ENCODE measurements around the gene COPG2. TPM values are rescaled to one million over a fixed set of nuclear protein-coding genes. Genes with fewer than 3 reads are reported as not detected.
"Not testable (repeated sequence)": the region's sequence is repeated elsewhere in the genome, so short reads cannot be mapped to it uniquely, and the experiment has no call there.

The COPG2 gene
- polyA plus RNA-seq, 3 donors, result 66.9 to 75.2 (median 67.6) TPM

DNA sequence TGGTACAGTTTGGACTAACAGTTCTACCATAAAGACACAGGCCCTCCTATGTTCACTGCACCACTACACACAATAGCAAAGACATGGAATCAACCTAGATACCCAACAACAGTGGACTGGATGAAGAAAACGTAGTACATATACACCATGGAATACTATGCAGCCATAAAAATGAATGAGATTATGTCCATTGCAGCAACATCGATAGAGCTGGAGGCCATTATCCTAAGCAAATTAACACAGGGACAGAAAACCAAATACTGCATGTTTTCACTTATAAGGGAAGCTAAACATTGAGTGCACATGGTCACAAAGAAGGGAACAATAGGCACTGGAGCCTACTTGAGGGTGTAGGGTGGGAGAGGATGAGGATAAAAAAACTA is 101.7 kb downstream of the COPG2 start:
- no peak for DNase-seq (ENCODE audit: low read depth in 3 of 3, low spot score in 2 of 3)

DNA sequence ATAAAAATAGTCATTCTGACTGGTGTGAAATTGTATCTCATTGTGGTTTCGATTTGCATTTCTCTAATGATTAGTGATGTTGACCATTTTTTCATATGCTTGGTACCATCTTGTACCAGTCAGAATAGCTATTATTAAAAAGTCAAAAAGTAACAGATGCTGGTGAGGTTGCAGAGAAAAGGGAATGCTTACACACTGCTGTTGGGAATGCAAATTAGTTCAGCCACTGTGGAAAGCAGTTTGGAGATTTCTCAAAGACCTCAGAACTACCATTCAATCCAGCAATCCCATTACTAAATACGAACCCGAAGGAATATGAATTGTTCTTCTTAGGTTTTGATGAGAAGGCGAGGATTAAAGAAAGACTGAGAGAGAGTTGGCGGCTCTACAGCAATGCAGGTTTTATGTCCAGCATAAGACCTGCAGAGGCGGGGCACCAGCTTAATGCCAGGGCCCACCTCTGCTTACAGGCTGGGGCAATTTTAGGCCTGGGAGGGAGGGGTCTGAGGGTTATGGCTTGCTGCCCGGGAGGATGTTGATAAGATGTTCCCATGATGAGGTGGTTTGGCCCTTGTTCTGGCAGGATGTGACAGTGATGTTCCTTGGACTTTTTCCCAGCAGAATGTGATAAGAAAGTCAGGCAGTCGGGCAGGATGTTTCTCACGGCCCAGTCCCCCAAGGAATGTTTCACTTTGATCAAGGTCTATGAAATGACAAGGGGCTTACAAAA is 102.2 kb downstream of the COPG2 start:
- no peak for DNase-seq (ENCODE audit: low read depth in 3 of 3, low spot score in 2 of 3)

DNA sequence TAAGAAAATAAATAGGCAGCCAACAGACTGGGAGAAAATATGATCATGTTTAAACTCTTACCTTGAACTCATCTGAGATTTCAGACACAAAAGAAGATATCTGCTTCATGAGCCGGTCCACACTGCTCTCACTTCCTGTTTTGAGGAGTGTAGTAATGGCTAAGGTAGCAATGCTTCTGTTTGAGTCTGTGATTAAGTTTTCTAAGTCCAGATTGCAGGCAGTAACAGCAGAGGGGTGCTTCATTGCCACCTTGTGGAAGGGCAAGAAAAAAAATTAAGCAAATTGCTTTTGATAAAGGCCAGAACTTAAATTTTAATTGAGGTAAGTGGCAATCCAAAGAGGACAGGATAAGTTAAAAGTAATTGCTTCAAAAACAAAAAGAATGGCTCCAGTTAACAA is 107.6 kb downstream of the COPG2 start:
- no peak for DNase-seq (ENCODE audit: low read depth in 3 of 3, low spot score in 2 of 3)

DNA sequence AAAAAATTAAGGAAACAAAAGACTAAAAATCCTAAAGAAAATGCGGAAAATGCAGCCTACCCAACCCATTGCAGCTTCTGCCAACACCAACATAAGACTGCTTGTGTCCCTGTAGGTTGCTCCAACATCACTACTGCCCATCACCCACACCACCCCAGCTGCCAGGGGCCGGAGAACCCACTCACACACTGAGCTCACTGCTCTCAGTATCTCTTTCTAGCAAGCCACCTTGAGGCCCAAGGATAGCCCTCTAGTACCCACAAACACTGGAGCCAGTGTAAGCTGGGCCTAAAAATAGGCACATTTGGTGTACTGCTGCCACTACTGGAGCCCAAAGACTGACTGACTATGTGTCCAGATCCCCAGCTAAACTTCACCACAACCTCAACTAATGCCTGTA is 109.4 kb downstream of the COPG2 start:
- no peak for DNase-seq (ENCODE audit: low read depth in 3 of 3, low spot score in 2 of 3)

DNA sequence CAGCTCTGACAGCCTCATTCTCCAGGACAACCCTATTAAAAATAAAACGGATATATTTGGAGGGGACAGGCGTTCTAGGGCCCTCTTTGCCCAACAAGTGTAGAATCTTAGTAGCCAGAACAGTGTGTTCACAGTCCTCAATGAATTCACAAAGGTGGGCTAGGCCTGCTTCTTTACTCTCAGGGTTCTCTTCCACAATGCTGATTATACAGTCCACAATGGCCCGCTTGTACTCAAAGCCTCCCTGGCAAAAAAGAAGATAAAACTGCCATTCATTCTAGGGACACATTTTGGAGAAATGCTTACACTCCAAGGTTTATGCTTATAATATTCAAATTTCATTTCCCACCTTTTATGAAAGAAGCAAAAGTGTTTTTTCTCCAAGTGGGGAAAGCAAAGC is 114.1 kb downstream of the COPG2 start:
- DNase-seq (ENCODE audit: low read depth in 3 of 3, low spot score in 2 of 3), result no peak

DNA sequence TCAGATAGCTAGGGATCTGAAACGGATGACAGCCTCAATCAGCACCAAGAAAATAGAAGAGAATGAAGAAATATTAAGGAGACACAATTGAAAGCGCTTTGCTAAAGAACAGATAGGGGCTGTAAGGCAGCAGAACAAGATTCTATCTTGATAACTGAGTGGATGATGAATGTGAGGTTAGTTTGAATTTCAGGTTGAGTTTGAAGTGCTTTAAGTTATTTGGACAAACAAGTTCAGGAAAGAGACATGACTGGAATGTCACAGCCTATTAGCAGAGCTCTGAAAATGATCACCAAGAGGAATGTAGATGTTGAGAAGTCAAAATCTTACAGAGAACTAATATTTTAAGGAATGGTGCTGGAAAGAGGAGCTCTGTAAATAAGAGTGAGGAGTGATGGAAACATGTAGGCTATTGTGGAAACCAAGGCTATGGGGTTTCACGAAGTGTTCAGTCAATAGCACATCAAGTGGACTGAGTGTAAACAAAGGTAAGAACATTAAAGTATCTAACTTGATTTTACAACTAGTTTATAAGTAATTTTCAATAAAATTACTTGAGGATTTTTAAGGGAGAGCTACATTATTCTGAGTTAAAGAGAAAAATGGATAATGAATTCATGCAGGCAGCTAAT is 115.0 kb downstream of the COPG2 start:
- no peak for DNase-seq (ENCODE audit: low read depth in 3 of 3, low spot score in 2 of 3)

DNA sequence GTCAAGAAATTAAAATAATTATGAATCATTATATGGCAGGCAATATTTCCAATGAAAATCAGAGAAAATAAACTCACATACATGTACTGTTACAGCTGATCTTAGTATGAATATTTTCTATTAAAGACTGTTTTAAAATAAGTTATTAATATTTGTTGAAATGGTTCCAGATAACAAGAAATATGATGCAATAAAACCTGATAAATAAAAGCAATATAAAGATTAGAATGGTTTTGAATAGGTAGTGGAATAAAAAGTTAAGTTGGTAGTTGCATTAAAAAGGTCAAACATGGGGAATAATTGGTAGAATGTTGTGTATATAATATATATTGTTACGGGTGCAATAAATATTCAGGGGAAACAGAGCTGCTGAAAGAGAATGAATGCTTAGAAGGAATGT is 124.2 kb downstream of the COPG2 start:
- no peak for DNase-seq (ENCODE audit: low read depth in 3 of 3, low spot score in 2 of 3)

DNA sequence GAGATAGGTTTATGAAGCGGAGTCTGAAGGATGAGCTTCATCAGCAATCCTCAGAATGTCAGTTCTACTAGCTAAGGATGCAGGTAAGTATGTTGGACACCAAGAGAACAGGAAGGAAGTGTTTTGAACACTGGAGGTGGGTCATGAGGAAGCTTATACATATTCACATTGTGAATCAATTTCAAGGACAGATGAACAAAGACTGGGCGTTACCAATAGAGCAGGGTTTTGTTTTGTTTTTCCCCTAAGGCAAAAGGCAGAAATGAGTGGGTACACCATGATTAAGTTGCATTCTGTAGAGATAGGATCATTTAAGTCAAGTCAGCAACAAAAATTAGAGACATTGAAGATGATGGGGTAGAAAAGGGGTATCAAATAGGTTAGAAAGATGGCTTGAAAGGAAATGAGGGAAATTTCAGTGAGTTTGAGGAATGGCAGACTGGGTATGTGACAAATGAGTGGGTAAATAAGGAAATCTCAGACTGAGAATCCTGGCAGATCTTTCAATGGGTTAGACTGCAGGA is 125.0 kb downstream of the COPG2 start:
- no peak for DNase-seq (ENCODE audit: low read depth in 3 of 3, low spot score in 2 of 3)

DNA sequence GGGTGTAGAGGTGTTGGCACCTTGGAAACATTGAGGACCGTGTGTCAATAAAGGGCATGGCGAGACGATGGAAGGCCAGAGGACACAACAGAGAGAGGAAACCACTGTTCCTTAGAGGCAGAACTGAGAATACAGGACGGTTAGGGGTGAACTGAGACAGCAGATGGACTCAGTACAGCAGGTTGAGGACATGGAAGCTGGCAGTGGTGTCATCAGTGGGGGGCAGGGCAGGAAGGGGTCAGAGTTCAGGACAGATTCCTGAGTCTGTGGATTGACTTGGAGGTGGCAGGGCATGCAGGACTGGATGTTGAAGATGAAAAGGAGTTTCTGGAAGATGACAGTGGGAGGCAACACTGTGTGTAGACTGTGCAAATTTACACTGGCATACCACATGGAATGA is 126.3 kb downstream of the COPG2 start:
- DNase-seq (ENCODE audit: low read depth in 3 of 3, low spot score in 2 of 3), result not testable (repeated sequence)

DNA sequence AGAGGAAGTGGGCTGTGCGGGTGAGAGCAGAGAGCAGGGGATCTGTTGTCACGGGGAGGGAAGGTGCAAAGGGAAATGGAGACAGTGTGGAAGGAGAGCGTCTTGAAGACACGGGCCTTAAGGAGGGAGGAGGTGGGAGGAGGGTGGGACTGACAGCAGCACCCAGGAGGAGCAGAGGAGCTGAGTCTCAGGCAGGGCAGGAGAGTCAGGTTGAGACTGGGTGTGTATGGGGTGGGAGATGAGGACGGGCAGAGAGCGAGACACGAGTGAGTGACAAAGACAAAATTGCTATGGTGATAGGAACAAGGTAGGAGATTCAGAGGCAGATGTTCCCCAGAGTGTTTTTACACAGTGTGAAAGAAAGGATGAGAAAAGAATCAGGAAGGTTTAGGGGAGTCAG is 127.3 kb downstream of the COPG2 start:
- not testable (repeated sequence) for DNase-seq (ENCODE audit: low read depth in 3 of 3, low spot score in 2 of 3)

DNA sequence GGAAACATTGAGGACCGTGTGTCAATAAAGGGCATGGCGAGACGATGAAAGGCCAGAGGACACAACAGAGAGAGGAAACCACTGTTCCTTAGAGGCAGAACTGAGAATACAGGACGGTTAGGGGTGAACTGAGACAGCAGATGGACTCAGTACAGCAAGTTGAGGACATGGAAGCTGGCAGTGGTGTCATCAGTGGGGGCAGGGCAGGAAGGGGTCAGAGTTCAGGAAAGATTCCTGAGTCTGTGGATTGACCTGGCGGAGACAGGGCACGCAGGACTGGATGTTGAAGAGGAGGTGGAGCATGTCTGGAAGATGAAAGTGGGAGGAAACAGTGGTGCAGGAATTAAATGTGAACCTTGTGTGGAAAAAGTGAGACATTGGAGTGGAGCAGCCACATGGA is 130.7 kb downstream of the COPG2 start:
- DNase-seq (ENCODE audit: low read depth in 3 of 3, low spot score in 2 of 3), result not testable (repeated sequence)

DNA sequence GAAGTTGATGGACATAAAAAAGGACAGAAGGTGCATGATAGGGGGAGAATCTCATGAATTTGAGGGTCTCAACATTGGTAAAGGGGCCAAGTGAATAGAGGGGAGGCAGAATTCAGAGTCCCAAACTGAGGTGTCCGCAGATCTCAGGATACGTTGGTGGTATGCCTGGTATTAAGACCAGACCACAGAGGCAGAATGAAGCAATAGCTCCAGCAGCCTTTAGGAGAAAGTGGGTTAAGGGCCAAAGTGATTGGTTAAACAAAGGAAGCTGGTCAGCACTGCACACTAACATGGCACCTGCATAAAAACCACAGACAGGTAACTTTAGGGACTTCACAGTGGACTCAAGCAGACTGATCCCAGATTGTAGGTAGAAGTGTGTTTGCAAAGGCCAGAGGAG is 139.1 kb downstream of the COPG2 start:
- DNase-seq (ENCODE audit: low read depth in 3 of 3, low spot score in 2 of 3), result no peak

DNA sequence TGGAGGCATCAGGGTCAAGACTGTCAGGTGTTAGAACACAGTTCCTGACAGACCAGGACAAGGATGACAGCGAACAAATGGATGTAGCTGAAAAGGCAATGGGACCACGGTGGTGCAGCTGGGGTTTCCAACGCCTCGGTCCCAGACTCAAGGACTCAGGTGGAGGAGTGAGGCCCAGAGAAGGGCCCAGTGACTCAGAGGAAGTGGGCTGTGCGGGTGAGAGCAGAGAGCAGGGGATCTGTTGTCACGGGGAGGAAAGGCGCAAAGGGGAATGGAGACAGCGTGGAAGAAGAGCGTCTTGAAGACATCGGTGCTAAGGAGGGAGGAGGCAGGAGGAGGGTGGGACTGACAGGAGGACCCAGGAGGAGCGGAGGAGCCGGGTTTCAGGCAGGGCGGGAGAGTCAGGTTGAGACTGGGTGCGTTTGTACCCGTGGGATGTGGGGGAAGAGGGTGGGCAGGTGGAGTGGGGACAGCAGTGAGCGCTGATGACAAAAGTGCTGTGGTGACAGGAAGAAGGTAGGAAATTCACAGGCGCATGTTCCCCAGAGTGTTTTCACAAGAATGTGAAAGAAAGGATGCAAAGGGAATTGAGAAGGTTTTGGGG is 140.7 kb downstream of the COPG2 start:
- DNase-seq (ENCODE audit: low read depth in 3 of 3, low spot score in 2 of 3), result not testable (repeated sequence)

DNA sequence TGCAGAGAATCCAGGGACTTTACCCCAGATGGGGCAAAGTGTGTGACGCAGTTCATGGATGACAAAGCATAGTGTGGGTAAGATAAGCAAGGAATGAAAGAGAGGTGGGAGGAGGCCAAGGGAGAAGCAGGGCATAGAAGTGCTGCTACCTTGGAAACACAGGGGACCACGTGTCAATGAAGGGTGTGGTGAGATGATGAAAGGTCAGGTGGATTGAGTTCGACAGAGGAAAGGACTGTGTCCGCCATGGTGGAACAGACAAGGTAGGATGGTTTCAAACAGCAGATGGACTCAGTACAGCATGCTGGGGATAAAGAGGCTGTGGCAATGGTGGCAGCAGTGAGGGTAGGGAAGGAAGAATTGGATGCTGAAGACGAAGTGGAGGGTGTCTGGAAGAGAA is 143.9 kb downstream of the COPG2 start:
- DNase-seq (ENCODE audit: low read depth in 3 of 3, low spot score in 2 of 3), result no peak

DNA sequence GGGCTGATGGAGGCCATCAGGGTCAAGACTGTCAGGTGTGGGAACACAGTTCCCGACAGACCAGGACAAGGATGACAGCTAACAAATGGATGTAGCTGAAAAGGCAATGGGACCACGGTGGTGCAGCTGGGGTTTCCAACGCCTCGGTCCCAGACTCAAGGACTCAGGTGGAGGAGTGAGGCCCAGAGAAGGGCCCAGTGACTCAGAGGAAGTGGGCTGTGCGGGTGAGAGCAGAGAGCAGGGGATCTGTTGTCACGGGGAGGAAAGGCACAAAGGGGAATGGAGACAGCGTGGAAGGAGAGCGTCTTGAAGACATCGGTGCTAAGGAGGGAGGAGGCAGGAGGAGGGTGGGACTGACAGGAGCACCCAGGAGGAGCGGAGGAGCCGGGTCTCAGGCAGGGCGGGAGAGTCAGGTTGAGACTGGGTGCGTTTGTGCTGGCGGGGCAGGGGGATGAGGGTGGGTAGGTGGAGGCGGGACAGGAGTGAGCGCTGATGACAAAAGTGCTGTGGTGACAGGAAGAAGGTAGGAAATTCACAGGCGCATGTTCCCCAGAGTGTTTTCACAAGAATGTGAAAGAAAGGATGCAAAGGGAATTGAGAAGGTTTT is 144.9 kb downstream of the COPG2 start:
- not testable (repeated sequence) for DNase-seq (ENCODE audit: low read depth in 3 of 3, low spot score in 2 of 3)

DNA sequence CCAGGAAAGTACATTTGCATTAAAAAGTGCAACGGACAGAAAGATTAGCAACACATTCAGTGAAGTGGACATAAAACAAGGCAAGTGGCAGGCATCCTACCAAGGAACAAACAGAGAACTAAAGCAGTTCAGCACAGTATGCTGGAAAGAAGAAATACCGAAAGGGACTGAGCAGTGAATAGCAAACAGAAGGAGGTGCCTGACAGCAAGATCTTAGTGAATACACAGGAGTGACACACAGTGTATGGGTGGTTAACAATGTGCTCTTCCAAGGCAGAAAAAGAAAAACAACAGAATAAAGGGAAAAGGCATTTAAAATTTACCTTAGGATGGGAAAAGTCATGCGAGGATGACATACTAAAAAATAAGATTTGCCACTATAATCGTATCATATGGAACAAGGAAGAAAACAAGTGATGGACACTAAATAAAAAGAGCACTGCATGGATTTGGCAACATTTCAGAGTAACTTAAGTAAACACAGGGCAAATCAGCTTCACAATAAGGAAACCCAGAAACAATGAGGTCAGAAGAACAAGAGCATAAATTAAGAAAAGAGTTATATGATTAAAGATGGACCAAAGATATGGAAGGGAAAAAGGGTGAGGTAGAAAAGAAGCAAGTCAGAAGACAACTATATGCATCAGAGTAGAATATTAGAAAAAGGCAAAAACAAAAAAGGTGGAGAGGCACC is 147.1 kb downstream of the COPG2 start:
- DNase-seq (ENCODE audit: low read depth in 3 of 3, low spot score in 2 of 3), result no peak

DNA sequence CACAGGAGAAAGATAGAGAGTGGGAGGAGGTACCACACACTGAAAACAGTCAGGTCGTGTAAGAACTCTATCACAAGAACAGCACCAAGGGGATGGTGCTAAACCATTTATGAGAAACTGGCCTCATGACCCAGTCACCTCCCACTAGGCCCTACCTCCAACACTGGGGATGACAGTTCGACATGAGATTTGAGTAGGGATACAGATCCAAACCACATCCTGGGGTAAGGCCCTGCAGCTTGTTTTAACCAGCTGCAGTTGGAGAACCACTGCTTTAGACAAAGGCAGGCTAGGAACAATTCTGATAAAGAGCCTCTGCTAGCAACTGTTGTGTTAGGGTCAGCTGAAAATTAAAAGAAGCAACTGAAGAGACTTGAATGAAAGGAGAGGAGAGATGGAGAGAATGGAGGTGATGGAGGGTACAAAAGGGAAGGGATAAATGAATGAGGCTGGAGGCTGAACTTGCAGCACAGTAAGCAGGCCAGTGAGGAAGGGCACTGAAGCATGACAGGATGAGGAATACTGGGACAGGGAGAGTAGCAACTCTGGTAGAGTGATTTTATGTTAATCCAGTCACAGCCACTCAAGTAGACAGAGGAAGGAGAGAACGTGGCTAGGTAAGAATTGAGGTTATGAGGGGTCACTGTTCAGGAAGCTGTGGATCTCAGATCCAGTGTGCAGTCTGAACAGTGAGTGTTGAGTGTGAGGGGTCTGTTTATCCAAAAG is 153.1 kb downstream of the COPG2 start:
- DNase-seq (ENCODE audit: low read depth in 3 of 3, low spot score in 2 of 3), result no peak

DNA sequence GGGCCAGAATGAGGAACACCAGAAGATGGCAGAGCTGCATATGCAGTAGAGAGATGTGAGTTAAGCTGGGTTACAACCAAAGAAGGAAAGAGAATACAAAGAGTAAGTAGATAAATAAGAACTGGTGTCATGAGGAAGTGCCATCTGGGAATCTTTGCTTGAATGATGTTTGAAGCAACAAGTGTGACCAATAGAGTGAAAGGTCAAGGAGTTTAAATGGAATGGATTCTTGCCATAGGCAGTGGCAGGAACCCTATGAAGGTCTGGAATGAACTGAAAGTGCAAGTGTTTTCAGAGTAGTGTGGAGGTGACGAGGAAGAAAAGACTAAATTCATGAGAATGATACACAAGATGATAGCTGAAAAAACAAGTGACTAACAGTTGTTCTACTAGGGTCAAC is 155.1 kb downstream of the COPG2 start:
- DNase-seq (ENCODE audit: low read depth in 3 of 3, low spot score in 2 of 3), result no peak

DNA sequence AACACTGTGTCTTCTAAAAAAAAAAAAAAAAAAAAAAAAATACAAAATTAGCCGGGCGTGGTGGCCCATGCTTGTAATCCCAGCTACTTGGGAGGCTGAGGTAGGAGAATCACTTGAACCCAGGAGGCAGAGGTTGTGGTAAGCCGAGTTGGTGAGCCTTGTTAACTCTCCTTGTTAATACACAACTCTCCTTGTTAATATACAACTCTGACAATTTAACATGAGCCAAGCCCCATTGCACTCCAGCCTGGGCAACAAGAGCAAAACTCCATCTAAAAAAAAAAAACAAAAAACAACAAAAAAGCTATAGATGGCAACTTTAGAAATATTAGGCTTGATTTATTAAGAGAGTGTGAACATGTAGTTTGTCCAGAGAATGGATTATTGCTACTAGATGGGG is 156.5 kb downstream of the COPG2 start:
- DNase-seq (ENCODE audit: low read depth in 3 of 3, low spot score in 2 of 3), result not testable (repeated sequence)

DNA sequence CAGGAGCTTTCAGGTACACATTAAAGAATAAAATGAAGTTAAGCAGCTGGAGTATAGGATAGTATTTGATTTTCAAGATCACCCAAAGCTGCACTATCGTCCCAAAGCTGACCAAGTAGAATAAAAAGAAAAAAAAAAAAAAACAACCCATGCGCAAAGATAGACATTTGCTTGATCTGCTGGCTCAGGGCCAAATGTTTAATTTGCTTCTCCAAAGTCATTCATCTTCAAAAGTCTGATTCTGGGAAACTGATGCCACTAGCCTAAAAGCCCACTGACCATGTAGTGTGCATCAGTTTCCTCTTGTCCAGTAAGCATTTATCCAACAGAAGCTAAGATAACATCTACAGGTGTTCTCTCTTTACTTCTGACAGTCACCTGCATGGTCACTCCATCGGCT is 162.2 kb downstream of the COPG2 start:
- no peak for DNase-seq (ENCODE audit: low read depth in 3 of 3, low spot score in 2 of 3)
